GM18909 (cell line): ENCODE measurements around the gene FOXK1.

Experiments used
- ATAC-seq: cut with Tn5 transposase; IDR thresholded peaks from one replicate; pipeline ENCODE4 v1.9.1; 2021; ENCODE audit warnings: mild to moderate bottlenecking; ENCODE audit not compliant: unreplicated experiment, poor library complexity

FOXK1 gene

DNA sequence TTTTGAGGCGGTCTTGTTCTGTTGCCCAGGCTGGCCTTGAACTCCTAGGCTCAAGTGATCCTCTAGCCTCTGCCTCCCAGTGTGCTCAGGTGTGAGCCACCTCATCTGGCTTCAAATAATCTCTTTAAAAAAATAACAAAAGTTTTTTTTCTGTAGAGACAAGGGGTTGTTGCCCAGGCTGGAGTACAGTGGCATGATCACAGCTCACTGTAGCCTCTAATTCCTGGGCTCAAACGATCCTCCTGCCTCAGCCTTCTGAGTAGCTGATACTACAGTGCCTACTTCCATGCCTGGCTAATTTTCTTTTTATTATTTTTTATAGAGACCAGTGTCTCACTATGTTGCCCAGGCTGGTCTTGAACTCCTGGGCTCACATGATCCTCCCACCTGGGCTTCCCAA, 11.7 kb downstream of the FOXK1 start:
- ATAC-seq: no peak

DNA sequence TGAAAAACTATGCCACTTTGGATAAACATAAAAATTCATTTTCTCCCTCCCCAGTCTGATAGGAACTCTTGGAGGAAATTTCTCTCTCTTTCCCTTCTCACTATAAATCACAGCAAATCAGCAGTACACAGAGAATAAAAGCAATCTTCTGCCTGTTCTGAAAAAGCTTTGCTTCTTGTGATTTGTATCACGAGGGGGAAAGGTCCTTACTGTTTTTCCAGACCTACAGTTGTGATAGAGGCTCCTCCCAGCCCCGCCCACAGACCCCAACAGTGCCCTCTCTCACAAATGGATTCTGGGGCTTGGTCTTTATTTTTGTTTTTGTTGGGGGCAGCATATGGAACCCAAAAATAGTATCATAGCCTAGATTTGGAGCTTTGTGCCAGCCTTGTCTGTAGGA, 12.2 kb downstream of the FOXK1 start:
- no peak for ATAC-seq

DNA sequence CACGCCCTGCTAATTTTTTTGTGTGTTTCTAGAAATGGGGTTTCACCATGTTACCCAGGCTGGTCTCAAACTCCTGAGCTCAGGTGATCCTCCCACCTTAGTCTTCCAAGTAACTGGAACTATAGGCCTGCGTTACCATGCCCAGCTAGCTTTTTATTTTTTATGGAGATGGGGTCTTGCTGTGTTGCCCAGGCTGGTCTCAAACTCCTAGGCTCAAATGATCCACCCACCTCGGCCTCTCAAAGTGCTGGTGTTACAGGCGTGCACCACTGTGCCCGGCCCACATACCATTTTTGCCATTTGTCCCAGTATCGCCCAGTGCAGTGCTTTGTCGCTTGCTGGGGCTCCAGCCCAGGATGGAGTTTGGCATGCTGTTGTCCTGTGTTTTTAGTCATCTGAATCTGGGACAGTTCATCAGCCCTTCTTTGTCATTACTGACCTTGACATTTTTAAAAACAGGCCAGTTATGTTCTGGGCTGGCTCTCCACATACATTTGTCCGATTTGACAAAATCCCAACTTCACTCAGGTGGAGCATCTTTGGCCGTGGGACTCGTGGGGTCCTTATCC, 16.7 kb downstream of the FOXK1 start:
- no peak for ATAC-seq

DNA sequence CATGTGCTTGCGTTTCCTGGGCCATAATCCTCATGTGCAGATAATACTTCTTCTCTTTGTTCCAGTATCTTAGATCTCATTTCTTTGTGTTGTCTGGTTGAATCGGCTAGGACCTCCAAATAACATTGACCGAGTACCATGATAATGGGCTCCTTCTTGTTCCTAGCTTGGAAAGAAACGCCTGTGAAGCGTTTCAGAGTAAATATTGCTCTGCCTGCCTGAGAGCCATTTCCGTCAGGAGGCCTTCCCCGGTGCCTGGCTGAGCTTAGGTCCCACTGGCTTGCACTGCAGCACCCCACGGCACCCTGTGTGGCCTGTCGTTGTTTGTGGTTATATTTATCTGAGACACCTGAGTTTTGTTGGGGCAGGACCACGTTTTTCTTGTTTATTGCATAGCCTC, 17.7 kb downstream of the FOXK1 start:
- ATAC-seq: no peak

DNA sequence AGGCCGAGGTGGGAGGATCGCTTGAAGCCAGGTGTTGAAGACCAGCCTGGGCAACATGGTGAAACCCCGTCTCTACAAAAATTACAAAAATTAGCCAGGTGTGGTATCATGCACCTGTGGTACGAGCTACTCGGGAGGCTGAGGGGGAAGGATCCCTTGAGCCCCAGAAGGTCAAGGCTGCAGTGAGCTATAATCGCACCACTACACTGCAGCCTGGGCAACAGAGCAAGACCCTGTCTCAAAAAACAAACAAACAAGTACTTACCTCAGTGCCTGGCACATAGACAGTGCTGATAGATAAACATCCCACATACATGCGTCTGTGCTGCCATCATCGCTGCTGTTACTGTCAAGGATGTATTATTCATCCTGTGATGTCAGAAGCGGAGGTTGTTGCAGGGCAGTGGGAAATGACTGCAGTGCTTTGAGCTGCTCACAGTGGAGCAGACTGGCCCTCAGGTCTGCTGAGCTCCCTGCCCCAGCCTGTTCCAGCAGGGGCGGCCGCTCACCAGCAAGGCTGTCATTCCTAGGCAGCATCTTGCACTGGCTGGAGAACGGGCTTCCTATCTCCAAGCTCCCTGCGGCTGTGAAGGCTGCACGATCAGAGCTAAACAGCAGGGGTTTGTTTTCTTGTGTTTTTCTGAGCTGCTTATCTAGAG, 18.6 kb downstream of the FOXK1 start:
- no peak for ATAC-seq

DNA sequence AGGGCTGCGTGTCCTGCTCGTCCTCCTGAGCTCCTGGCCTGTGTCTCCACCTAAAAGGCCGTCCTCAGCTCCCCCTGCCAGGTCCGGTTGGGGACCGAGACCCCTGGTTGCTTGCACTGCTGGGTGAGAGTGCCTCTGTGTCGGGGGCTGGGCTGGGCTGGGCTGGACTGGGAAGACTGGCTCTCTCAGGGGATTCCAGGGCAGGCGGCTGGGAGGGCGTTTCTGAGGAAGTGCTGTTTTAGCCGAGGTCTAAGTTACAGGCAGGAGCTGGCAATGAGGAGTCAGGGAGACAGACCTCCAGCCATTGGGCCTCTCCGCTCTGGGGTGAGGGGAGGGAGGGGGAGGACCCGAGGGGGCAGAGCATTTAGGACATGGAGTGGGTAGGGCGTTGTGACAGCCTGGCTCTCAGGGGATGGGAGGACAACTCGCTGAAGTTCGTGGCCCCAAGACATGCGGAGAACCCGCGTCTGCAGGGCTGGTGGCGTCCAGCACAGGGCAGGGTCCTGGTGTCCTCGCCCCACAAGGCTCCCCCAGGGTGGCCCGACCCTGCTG, 20.9 kb downstream of the FOXK1 start:
- ATAC-seq: no peak

DNA sequence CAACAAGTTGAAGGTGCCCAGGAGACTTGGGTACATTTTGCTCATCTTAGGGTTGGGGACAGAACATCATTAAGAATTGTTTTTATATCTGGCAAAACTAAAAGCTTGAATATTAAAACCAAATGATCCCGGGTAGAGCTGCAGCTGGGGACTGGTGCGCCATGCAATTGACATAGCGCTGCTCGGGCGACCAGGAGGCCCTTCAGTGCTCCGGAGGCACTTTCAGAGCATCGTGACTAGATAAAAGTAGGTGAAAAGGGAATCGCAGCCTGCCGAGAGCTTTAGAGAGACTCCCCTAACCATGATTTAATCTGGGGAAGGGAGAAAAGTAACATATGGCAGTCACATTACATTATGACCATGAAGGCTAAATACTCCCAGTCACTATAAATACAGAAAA, 21.4 kb downstream of the FOXK1 start:
- no peak for ATAC-seq

DNA sequence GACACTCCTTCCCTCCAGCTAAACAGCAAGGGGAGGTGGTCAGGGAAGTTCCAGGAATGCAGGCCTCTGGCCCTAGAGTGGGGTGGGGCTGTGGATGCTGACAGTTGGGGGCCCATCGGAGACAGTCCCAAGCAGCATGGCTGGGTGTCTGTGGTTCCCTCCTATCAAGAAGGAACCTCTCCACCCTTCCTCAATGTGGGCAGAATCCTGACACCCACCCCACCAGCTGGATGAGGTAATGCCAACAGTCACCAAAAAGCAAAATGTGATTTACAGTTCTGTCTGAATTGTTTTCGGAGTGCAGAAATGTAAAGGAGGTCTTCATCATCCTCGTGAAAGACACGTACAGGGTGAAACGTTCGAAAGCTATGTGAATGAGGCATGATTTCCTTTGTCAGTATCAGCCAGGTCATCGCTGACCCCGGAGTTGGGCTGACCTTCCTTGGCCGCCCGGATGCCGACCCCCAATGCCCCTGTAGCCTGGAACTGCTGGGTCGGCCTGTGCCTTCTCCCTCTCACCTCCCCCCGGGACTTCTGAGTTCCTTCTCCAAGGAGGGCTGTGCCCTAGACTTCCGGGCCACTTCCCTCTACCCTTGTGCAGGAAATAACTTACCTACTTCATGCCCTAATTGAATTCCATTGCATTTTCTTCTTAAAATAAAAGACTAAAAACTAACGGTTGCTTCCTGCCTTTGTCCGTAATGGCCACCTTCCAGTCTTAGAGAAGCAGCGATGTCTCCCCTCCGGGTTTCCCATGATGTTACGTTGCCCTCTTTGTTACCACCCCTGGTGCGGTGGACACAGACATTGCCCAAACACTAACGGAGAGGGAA, 24.5 kb downstream of the FOXK1 start:
- ATAC-seq: no peak

DNA sequence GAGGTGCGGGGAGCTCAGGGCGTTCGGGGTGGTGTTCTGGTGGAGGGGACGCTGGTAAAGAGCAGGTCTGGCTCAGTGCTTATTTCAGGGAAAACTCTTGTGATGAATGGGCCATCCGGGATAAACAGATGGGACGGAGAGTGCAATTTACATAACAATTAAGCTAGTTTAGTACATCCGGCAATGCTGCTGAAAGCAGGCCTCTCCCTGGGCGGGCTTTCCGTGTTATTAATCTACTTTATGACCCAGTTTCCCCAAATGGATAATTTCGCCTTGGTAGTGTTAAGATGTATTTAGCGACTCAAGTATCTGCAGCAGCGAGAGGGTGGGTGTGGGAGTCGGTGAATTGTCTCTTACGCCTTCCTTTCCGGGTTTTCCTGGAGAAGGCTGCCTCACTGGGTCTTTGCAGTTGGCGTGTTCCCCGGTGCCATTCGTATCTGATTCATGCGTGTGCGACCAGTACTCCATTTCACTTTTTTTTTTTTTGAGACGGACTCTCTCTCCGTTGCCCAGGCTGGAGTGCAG, 25.2 kb downstream of the FOXK1 start:
- ATAC-seq: no peak

DNA sequence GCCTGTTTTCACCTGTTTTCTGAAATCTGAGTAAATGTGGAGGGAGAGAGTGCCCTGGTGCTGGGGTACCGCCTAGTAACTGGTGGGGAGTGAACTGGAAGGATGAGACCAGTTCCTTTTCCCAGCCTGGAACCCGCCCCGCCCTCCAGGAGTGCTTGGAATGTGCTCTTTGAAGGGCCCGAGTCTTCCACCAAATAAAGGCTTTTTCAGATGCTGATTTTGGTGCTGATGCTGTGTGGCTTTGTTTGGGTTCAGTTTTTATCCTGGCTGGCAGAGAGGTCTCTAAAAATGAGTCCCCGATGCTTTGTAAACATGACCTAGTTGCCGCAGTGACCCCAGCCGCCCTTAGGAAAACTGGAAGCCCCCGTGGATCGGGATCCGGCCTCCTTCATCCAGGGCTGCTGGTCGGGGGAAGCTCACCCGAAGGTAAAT, 25.9 kb downstream of the FOXK1 start:
- no peak for ATAC-seq

DNA sequence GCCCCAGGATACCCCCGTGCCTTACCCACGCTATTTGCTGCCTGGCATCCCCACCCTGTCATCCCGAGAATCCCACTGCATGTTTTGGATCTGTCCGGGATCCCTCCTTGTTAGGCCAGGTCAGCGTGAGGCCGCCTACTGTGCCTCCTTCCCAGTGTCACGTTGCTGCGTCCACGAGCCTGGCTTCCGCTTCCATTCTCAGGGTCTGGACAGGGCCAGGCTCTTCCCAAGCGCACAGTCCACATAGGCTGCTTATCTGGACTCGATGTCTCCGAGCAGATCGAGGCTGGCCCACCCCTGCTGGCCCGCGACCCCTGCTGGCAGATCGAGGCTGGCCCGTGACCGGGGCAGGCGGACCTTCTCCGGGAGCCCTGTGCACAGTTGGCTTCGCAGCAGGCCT, 27.1 kb downstream of the FOXK1 start:
- no peak for ATAC-seq

DNA sequence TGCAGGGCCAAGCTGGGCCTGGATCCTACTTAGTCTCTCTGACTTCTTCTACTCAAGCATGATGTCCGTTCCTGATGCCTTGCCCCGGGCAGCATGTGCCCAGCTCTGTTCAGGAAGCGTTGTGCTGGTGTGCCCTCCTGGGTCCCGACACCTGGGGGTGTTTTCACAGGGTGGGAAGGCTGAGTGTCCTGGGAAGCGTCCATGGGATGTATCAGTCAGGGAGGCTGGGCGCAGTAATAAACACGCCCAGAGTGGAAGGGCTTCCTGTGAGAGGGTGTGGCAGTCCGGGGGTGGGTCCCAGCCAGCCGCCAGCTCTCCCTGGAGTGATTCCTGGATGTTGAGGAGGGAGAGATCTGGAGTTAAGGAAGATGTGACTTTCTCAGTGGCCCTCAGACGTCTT, 29.0 kb downstream of the FOXK1 start:
- ATAC-seq: no peak

DNA sequence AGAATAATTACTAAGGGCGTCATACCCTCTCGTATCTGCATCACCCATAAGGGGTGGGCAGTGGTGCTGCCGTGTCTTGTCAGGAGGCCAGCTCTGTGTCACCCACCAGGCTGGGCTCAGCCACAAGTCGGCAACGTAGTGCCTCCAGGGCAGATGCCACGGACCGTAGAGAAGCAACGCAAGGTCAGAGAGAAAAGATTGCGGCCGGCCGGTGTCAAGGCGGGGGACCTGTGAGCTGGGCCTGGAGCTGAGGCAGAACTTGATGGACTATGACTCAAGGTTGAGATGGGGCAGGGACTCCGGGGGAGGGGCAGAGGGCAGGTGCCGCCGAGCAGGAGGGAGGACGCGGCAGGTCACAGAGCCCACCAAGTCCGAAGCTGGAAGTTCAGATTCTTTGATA, 29.5 kb downstream of the FOXK1 start:
- no peak for ATAC-seq

DNA sequence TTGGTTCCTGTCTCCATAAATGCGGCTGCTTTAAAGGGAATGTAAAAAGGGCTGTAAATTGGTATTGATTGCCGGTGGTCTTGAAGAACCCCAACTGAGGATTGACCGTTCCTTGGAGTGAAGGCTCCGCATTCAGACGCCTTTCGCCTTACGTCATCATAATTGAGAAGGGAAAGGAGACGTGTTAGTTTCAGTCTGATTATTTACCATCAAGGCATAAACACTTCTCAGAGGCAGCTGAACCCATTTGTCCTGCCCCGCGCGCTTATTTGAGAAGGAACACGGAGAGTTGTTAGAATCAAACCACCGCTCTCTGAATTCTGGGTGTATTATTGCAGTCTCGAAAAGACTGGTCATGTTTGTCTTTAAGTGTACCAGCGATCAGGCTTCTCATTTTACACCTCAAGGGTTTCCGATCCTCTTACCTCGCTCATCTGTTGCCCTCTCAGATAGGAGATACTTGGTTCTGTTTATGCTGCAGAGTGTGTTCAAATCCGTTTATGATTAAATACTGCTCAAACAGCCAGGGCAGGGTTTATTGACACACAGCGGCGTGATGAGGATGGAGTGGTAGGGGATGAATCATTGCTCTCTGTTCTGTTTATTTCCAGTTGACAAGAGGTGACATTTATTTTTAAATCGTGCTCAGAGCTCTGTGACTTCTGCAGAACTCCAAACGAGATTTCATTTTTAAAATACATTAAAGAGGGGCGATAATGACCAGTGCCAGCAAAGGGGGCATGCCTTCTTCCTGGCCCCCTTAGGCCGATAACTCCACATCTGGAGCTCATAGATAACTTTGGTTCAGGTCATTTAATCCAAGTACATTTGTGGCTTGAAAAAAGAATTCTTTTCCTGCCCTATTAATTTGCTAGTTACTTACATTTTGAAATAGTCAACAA, 30.4 kb downstream of the FOXK1 start:
- ATAC-seq: no peak

DNA sequence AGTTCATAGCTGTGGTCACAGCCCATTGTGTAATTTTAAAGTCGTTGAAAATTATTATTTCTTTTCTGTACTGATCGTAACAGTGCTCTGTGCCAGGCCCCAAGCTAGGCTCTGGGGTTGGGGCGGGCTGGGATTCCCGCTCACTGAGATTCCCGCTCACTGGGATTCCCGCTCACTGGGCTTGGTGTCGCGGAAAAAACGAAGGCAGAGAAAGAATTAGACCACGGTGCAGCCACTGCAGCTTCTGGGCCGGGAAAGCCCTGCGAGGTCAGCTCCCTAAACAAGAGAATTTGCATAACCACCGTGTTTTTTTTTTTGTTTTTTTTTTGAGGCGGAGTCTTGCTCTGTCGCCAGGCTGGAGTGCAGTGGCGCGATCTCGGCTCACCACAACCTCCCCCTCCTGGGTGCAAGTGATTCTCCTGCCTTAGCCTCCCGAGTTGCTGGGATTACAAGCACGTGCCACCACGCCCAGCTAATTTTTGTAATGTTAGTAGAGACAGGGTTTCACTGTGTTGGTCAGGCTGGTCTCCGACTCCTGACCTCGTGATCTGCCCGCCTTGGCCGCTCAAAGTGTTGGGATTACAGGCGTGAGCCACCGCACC, 31.2 kb downstream of the FOXK1 start:
- peak; percentile 61 for ATAC-seq

DNA sequence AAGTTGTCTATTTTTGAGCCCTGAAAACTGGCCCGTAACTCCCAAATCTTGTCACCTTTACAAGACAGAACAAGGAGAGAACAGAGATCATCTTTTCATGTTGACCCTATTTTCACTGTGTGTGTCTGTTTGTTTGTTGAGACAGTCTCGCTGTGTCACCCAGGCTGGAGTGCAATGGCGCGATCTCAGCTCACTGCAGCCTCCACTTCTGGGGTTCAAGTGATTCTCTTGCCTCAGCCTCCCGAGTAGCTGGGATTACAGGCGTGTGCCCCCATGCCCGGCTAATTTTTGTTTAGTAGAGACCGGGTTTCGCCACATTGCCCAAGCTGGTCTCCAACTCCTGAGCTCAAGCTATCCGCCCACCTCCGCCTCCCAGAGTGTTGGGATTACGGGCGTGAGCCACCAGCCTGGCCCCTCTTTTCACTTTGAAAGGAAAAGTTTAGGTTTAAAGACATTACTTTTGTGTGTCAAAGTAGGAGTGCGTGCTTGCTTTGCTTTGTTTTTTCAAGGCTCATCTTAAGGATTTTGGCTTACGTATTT, 32.1 kb downstream of the FOXK1 start:
- ATAC-seq: no peak

DNA sequence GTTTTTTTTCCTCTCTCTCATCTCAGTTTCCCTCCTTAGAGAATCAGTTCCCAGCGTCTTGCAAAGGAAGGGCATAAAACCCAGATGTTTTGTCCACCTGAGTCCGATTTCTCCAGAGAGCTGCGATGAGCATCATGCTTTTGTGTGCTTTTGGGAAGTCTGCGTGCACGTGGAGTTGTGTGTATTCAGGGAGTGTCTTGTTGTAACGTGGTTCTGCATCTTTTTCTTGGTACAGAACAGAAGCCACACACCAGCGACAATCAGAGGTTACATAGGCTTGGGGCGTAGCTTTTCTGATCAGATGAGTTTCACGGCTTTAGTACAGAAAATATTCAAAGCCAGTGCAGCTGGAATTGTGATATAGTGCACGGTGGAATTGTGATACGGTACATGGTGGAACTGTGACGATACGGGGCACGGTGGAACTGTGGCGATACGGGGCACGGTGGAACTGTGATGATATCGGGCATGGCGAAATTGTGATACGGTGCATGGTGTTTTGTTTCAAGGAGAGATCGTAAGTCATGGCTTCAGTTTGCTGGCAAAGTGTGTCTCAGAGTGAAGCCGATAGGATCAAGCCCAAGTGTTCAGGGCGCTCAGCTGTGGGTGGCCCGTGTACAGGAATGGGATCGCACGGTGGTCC, 32.8 kb downstream of the FOXK1 start:
- ATAC-seq: no peak

DNA sequence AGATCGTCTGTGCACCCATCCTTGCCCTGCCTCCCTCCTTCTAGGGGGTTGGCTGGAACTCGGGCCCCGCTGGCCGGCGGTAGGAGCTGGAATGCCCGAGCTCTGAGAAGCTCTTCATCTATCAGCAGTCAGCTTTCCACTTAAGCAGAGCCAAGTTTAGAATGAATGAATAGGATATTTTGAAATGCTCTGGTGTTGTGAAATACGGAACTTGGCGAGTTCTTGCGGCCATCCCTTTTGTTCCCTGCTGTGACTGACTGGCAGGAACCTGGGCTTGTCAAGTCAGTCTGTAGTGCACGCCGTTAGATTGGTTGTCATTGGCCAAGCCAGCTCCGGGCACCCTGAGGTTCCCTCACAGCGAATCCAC, 33.3 kb downstream of the FOXK1 start:
- no peak for ATAC-seq
